GM23338 (cell line): ENCODE measurements around the gene TBC1D12. TPM values are rescaled to one million over a fixed set of nuclear protein-coding genes. Genes with fewer than 3 reads are reported as not detected.

Source experiments
- ATAC-seq: fragments of 200-7000 bp; cut with Tn5 transposase; 3 replicates; pipeline ENCODE4 v1.9.1; 2020
- DNase-seq: peaks from one replicate; pipeline ENCODE4 v3.0.0-alpha.2; 2015; ENCODE audit warnings: low spot score
- H2AFZ ChIP-seq: fragments of 200-600 bp; sonication (generic); 2 replicates; pipeline ENCODE4 v1.8.0; 2016; ENCODE audit warnings: antibody characterized with exemption, mild to moderate bottlenecking, moderate library complexity
- H3F3A ChIP-seq: fragments of 200-600 bp; sonication (generic); replicated peaks from 2 replicates; pipeline ENCODE4 v1.8.0; 2017; ENCODE audit warnings: antibody characterized with exemption, mixed run types, low read depth
- H3K27ac ChIP-seq: fragments of 200-600 bp; sonication (generic); 2 replicates; pipeline ENCODE4 v1.6.1; 2016; ENCODE audit warnings: low read depth
- H3K27me3 ChIP-seq: fragments of 200-600 bp; sonication (generic); 2 replicates; pipeline ENCODE4 v1.8.0; 2016; ENCODE audit warnings: mild to moderate bottlenecking, mixed run types, moderate library complexity; ENCODE audit not compliant: insufficient read depth
- H3K36me3 ChIP-seq: fragments of 200-600 bp; sonication (generic); 2 replicates; pipeline ENCODE4 v1.8.0; 2016; ENCODE audit warnings: mild to moderate bottlenecking; ENCODE audit not compliant: insufficient read depth
- H3K4me1 ChIP-seq: fragments of 200-600 bp; sonication (generic); 2 replicates; pipeline ENCODE4 v1.8.0; 2016; ENCODE audit warnings: mild to moderate bottlenecking, moderate library complexity; ENCODE audit not compliant: insufficient read depth
- H3K4me2 ChIP-seq: fragments of 200-600 bp; sonication (generic); 2 replicates; pipeline ENCODE4 v1.7.1; 2017; ENCODE audit warnings: mixed run types
- H3K4me3 ChIP-seq: fragments of 200-600 bp; sonication (generic); 2 replicates; pipeline ENCODE4 v1.6.1; 2016; ENCODE audit warnings: mixed run types
- H3K79me2 ChIP-seq: fragments of 200-600 bp; sonication (generic); replicated peaks from 2 replicates; pipeline ENCODE4 v1.8.0; 2017; ENCODE audit warnings: mild to moderate bottlenecking; ENCODE audit not compliant: insufficient read depth
- H3K9me2 ChIP-seq: fragments of 200-600 bp; sonication (generic); 2 replicates; pipeline ENCODE4 v1.8.0; 2017; ENCODE audit not compliant: insufficient read depth
- H4K20me1 ChIP-seq: fragments of 200-600 bp; sonication (generic); replicated peaks from 2 replicates; pipeline ENCODE4 v1.8.0; 2017; ENCODE audit warnings: mild to moderate bottlenecking; ENCODE audit not compliant: insufficient read depth
- H3K27ac Mint-ChIP-seq: 2 replicates; pipeline ENCODE4 v1.8.0; 2020; ENCODE audit warnings: inconsistent platforms, mild to moderate bottlenecking, moderate library complexity, mixed read lengths
- H3K27me3 Mint-ChIP-seq: 3 replicates; pipeline ENCODE4 v1.8.0; 2022; ENCODE audit warnings: low read depth, mild to moderate bottlenecking, moderate library complexity, mixed read lengths, inconsistent platforms; ENCODE audit not compliant: insufficient read depth, poor library complexity
- H3K36me3 Mint-ChIP-seq: 3 replicates; pipeline ENCODE4 v1.8.0; 2021; ENCODE audit warnings: low read depth, mild to moderate bottlenecking, inconsistent platforms, moderate library complexity, mixed read lengths
- H3K4me1 Mint-ChIP-seq: 3 replicates; pipeline ENCODE4 v1.8.0; 2020; ENCODE audit warnings: mild to moderate bottlenecking, inconsistent platforms, mixed read lengths
- H3K4me3 Mint-ChIP-seq: 3 replicates; pipeline ENCODE4 v1.8.0; 2021; ENCODE audit warnings: moderate library complexity, mild to moderate bottlenecking, inconsistent platforms, mixed read lengths
- H3K9me3 Mint-ChIP-seq: 3 replicates; pipeline ENCODE4 v1.8.0; 2020; ENCODE audit warnings: moderate library complexity, mild to moderate bottlenecking, inconsistent platforms, mixed read lengths
- CREB1 ChIP-seq: fragments of 250-450 bp; sonication (Bioruptor Pico); IDR thresholded peaks from 2 replicates; pipeline ENCODE4 v1.5.0; 2020; ENCODE audit warnings: low read depth, mild to moderate bottlenecking, moderate library complexity
- CTCF ChIP-seq, 2 experiments: fragments of 200-600 bp in 1 of 2; sonication (generic) in 1 of 2; conservative IDR thresholded peaks; 2 replicates each; pipeline versions ENCODE4 v1.5.1 to v1.6.1; 2016 to 2017; ENCODE audit warnings: antibody characterized with exemption in 2 of 2, low read depth in 2 of 2, mild to moderate bottlenecking in 2 of 2, moderate library complexity in 1 of 2
- ETS1 ChIP-seq: IDR thresholded peaks from 2 replicates; pipeline ENCODE4 v1.6.1; 2016; ENCODE audit warnings: antibody characterized with exemption
- EZH2 ChIP-seq: fragments of 200-600 bp; sonication (generic); IDR thresholded peaks from one replicate; pipeline ENCODE4 v1.8.0; 2017; ENCODE audit warnings: antibody characterized with exemption, mild to moderate bottlenecking, low read depth; ENCODE audit not compliant: unreplicated experiment
- EZH2phosphoT487 ChIP-seq: fragments of 200-600 bp; sonication (generic); IDR thresholded peaks from one replicate; pipeline ENCODE4 v1.8.1; 2018; ENCODE audit warnings: antibody characterized with exemption; ENCODE audit not compliant: unreplicated experiment
- JUNB ChIP-seq: IDR thresholded peaks from one replicate; pipeline ENCODE4 v1.6.1; 2016; ENCODE audit warnings: antibody characterized with exemption; ENCODE audit not compliant: unreplicated experiment
- NANOG ChIP-seq: IDR thresholded peaks from 2 replicates; pipeline ENCODE4 v1.6.1; 2016; ENCODE audit warnings: antibody characterized with exemption, borderline replicate concordance
- POLR2AphosphoS5 ChIP-seq: IDR thresholded peaks from 2 replicates; pipeline ENCODE4 v1.6.1; 2016; ENCODE audit warnings: antibody characterized with exemption, low read depth
- REST ChIP-seq: IDR thresholded peaks from one replicate; pipeline ENCODE4 v1.6.1; 2018; ENCODE audit warnings: antibody characterized with exemption; ENCODE audit not compliant: unreplicated experiment
- STAT1 ChIP-seq: IDR thresholded peaks from one replicate; pipeline ENCODE4 v1.6.1; 2016; ENCODE audit warnings: antibody characterized with exemption; ENCODE audit not compliant: unreplicated experiment
- ZNF114 ChIP-seq: fragments of 250-450 bp; sonication (Bioruptor Pico); IDR thresholded peaks from 2 replicates; pipeline ENCODE4 v1.5.0; 2020; ENCODE audit warnings: mild to moderate bottlenecking, moderate library complexity
- ZNF331 ChIP-seq: fragments of 250-450 bp; sonication (Bioruptor Pico); IDR thresholded peaks from 2 replicates; pipeline ENCODE4 v1.5.0; 2020; ENCODE audit warnings: low read depth, mild to moderate bottlenecking, moderate library complexity
- ZNF462 ChIP-seq: fragments of 250-450 bp; sonication (Bioruptor Pico); IDR thresholded peaks from 2 replicates; pipeline ENCODE4 v1.5.0; 2020; ENCODE audit warnings: mild to moderate bottlenecking, moderate library complexity
- polyA plus RNA-seq: library from polyadenylated mRNA; unstranded; fragments of >200 nt; fragmentation: Nextera tagmentation; extraction: Ambion mirVana; gene quantifications from 2 replicates; pipeline ENCODE4 v1.2.1, GENCODE V29; 2016
- total RNA-seq: library from RNA; depleted of rRNA; stranded (reverse); fragments of >200 nt; shearing (Covaris generic); gene quantifications from 2 replicates; pipeline ENCODE4 v1.2.3, GENCODE V29; 2014

The TBC1D12 gene
- total and polyA plus RNA-seq, 2 experiments from 2014 or later, result 2.3 to 3.6 TPM

- H3K27ac Mint-ChIP-seq, result no peak overlapping the region
- H3K4me1 Mint-ChIP-seq, result no peaks in the 10 kb centered on the region
- no peak overlapping the region for H3K4me3 Mint-ChIP-seq
- no peaks in the 10 kb centered on the region for H3K36me3 Mint-ChIP-seq
- Histone ChIP-seq H3K4me1 (no peaks in the 10 kb centered on the region), H3K79me2 (no peaks in the 10 kb centered on the region), H3K36me3 (no peaks in the 10 kb centered on the region), H3K27me3 (no peaks in the 10 kb centered on the region), H4K20me1 (no peaks in the 10 kb centered on the region), H3K4me3 (no peak overlapping the region), H3K9me2 (no peaks in the 10 kb centered on the region), H3K27ac (no peak overlapping the region), H3F3A (no peaks in the 10 kb centered on the region), H2AFZ (peak overlapping the region; percentile 80; the same call in 1 of the 2 replicates), H3K4me2 (no peak overlapping the region)
- no peak for TF ChIP-seq ETS1
- no peak for TF ChIP-seq ZNF462
- no peak for TF ChIP-seq NANOG
- TF ChIP-seq REST, result no peak
- no peak for TF ChIP-seq STAT1
- no peak for TF ChIP-seq ZNF114 (CRISPR knock-in tag)
- no peak for TF ChIP-seq EZH2
- no peak for TF ChIP-seq ZNF331
- TF ChIP-seq CTCF (conservative IDR thresholded peaks at IDR 0.05; ENCODE audit: low read depth in 2 of 2), result no peak
- TF ChIP-seq POLR2AphosphoS5, result no peak
- TF ChIP-seq EZH2phosphoT487, result no peak
- no peak for TF ChIP-seq JUNB
- TF ChIP-seq CREB1 (CRISPR knock-in tag), result no peak
- ATAC-seq (no peak), DNase-seq (no peak)
- H3K9me3 Mint-ChIP-seq, result peaks cover 8% of the 10 kb centered on the region; the same call in 2 of the 3 replicates
- H3K27me3 Mint-ChIP-seq, result no peaks in the 10 kb centered on the region
Measured at GRCh38 chr10:94383530-94383929, 18.8 kb upstream of the TBC1D12 start.
